ENCODE data around the gene HYKK. TPM values are rescaled to one million over a fixed set of nuclear protein-coding genes. Genes with fewer than 3 reads are reported as not detected.
"Not testable (repeated sequence)": the region's sequence is repeated elsewhere in the genome, so short reads cannot be mapped to it uniquely, and the experiment has no call there.

Gene HYKK
- total and polyA plus RNA-seq, 2 donors: 4.8 to 7.1 TPM

GRCh38 chr15:78524230-78524629 lies 16.9 kb downstream of the HYKK start:
- WGBS: 89% methylated on average over 5 of the region's 5 CpGs
- no peak overlapping the region for H3K4me3 ChIP-seq (ENCODE audit: low read depth, low read length)
- DNase-seq (ENCODE audit: extremely low spot score): no peak
- no peaks in the 10 kb centered on the region for H3K4me1 ChIP-seq (ENCODE audit: insufficient read depth)
- no peak overlapping the region for H3K27ac ChIP-seq (ENCODE audit: low read depth)
- H3K36me3 ChIP-seq (ENCODE audit: insufficient read depth): no peaks in the 10 kb centered on the region

- no peaks in the 10 kb centered on the region for H3K4me1 ChIP-seq (ENCODE audit: insufficient read depth)
- 88% methylated on average over 5 of the region's 5 CpGs for WGBS
- DNase-seq (ENCODE audit: extremely low spot score): no peak
Observed at GRCh38 chr15:78527325-78527724, 19.9 kb downstream of the HYKK start.

DNA sequence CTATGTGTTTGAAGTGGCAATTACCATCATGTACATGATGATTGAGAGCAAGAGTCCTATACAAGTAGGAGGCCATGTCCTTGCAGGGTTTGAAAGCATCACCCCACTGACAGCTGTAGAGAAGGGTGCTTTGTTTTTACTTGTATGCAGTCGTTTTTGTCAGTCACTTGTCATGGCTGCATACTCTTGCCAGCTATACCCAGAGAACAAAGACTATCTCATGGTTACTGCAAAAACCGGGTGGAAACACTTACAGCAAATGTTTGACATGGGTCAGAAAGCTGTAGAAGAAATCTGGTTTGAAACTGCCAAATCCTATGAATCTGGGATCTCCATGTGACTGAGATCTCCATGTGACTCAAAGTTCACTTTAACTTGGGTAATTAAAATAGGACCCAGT lies 26.0 kb downstream of the HYKK start:
- no peaks in the 10 kb centered on the region for H3K4me1 ChIP-seq (ENCODE audit: insufficient read depth)
- H3K36me3 ChIP-seq (ENCODE audit: insufficient read depth): no peaks in the 10 kb centered on the region
- 61% methylated on average over 2 of the region's 2 CpGs for WGBS
- H3K4me3 ChIP-seq (ENCODE audit: low read depth, low read length): no peak overlapping the region
- H3K27ac ChIP-seq (ENCODE audit: low read depth): no peak overlapping the region
- no peak for DNase-seq (ENCODE audit: extremely low spot score)

More at GRCh38 chr15:78527325-78527724, 19.9 kb downstream of the HYKK start:
- H3K36me3 ChIP-seq (ENCODE audit: insufficient read depth): no peaks in the 10 kb centered on the region
- H3K4me3 ChIP-seq (ENCODE audit: low read depth, low read length): no peak overlapping the region
- H3K27ac ChIP-seq (ENCODE audit: low read depth): no peak overlapping the region

DNA sequence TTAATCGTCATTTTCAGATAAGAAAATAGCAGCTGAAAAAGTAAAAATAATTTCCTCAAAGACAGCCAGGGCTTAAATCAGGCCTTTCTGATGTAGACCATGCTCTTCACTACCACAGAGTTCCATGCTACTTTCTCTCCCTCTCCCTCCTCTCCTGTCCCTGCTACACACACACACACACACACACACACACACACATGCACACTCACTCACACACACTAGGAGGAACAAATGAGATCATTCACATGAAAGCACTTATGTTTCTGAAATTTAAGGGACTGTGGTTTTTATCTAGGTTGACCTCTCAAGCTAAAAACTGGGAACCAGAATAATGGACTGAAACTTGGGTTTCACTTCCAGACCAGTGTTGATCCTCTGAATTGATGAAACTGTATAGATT lies 28.8 kb downstream of the HYKK start:
- Histone ChIP-seq H3K27ac (ENCODE audit: low read depth) (no peak overlapping the region), H3K4me3 (ENCODE audit: low read depth, low read length) (no peak overlapping the region), H3K36me3 (ENCODE audit: insufficient read depth) (no peaks in the 10 kb centered on the region), H3K4me1 (ENCODE audit: insufficient read depth) (no peaks in the 10 kb centered on the region)
- DNase-seq (ENCODE audit: extremely low spot score): no peak
- WGBS: 89% methylated on average over 1 of the region's 1 CpG

- DNase-seq (ENCODE audit: extremely low spot score): no peak
- no peaks in the 10 kb centered on the region for H3K36me3 ChIP-seq (ENCODE audit: insufficient read depth)
- WGBS: 64% methylated on average over 5 of the region's 5 CpGs
- peaks cover 2% of the 10 kb centered on the region for H3K4me1 ChIP-seq (ENCODE audit: insufficient read depth)
- no peak overlapping the region for H3K27ac ChIP-seq (ENCODE audit: low read depth)
- H3K4me3 ChIP-seq (ENCODE audit: low read depth, low read length): no peak overlapping the region
Observed at GRCh38 chr15:78537266-78537905, 30.0 kb downstream of the HYKK start.

DNA sequence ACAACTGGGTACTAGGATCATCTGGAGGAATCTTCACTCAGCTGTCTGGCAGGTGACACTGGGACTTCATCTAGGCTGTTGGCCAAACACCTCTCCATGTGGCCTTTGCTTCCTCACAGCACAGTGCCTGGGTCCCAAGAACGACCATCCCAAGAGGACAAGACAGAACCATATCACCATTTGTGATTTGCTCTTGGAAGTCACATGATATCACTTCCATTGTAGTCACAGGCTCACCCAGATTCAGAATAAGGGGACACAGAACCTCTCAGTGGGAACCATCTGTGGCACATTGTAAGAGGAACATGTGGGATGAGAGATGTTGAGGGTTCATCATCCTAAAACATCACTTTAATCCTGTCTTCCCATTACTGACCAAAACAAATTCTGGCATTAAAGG lies 31.0 kb downstream of the HYKK start:
- no peak overlapping the region for H3K27ac ChIP-seq (ENCODE audit: low read depth)
- H3K4me3 ChIP-seq (ENCODE audit: low read depth, low read length): no peak overlapping the region
- DNase-seq (ENCODE audit: extremely low spot score): no peak
- no peaks in the 10 kb centered on the region for H3K36me3 ChIP-seq (ENCODE audit: insufficient read depth)
- 76% methylated on average over 1 of the region's 1 CpG for WGBS
- H3K4me1 ChIP-seq (ENCODE audit: insufficient read depth): peaks cover 2% of the 10 kb centered on the region

GRCh38 chr15:78539464-78540140 lies 32.2 kb downstream of the HYKK start:
- peak overlapping the region; percentile 65 for H3K4me3 ChIP-seq (ENCODE audit: low read depth, low read length)
- H3K27ac ChIP-seq (ENCODE audit: low read depth); H3K36me3 ChIP-seq (ENCODE audit: insufficient read depth); H3K4me1 ChIP-seq (ENCODE audit: insufficient read depth): not testable (repeated sequence)
- DNase-seq (ENCODE audit: extremely low spot score): peak; percentile 11
- 70% methylated on average over 18 of the region's 18 CpGs for WGBS

- peak within 1 kb of the TSS; percentile 96 for H3K27ac ChIP-seq (ENCODE audit: low read depth)
- WGBS: under 1% methylated on average over 56 of the region's 56 CpGs
- H3K36me3 ChIP-seq (ENCODE audit: insufficient read depth): no peaks in the 10 kb centered on the region
- peaks cover 2% of the 10 kb centered on the region for H3K4me1 ChIP-seq (ENCODE audit: insufficient read depth)
- peak; percentile 81 for DNase-seq (ENCODE audit: extremely low spot score)
- H3K4me3 ChIP-seq (ENCODE audit: low read depth, low read length): peak within 1 kb of the TSS; percentile 65
Observed at GRCh38 chr15:78540141-78540870, 32.9 kb downstream of the HYKK start, which contains the start of gene PSMA4. TSS of gene PSMA4 (plus strand) at chr15:78540444. CDS start at chr15:78541928, 1,484 bp downstream.

DNA sequence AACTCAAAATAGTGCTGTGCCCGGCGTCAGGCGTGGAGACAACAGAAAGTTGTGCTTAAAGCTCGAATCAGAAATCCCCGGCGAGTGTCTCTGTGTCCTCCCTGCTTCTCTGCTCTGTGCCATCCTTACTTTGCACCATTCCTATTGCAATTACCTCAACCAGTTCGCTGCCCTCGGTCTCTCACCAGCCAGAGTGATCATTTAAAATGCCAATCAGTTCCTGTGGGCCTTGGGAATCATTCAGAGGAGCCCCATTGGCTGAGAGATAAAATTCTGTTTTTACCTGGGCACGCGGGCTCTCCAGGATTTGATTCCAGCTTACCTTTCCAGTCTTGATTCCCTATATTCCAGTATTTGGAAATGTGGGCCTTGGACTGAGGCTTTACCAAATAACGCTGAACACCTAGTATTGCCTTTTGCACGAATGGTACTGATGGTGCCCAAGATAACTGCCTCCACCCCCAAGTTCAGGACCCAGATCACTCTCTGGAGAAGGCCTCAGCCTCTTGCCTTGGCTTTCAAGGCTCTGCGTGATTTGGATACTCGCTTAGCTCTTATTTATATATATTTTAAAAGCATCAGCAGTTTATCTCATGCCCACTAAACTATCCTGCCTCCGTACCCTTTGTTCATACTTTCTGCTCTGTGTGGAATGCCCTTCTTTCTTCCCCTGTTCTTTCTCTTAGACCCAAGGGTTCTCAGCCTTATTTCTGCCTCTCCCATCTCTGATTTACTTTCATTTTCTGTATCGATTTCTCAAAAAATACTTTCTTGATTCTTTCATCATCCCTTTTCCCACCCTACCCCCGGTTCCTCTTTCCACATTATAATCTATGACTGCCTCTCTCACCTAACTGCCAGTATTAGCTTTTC lies 33.7 kb downstream of the HYKK start:
- DNase-seq (ENCODE audit: extremely low spot score): no peak
- Histone ChIP-seq H3K4me1 (ENCODE audit: insufficient read depth) (peaks cover 2% of the 10 kb centered on the region), H3K4me3 (ENCODE audit: low read depth, low read length) (peak overlapping the region; percentile 65), H3K36me3 (ENCODE audit: insufficient read depth) (peaks cover 3% of the 10 kb centered on the region), H3K27ac (ENCODE audit: low read depth) (peak overlapping the region; percentile 96)
- WGBS: 6% methylated on average over 17 of the region's 17 CpGs

DNA sequence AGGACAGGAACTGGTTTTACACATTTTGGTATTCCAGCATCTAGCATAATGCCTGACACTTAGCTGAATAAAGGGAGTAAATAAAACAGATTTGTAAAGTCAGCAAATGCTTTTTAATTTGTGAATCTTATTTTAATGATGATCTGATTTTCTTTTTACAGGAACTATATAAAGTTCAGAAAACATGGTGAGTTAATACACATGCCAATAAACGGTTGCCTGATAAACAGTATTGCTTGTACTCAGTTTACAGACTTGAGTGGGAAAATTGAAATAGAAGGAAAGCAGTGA lies 34.3 kb downstream of the HYKK start:
- no peak for DNase-seq (ENCODE audit: extremely low spot score)
- H3K4me1 ChIP-seq (ENCODE audit: insufficient read depth): peaks cover 2% of the 10 kb centered on the region
- no peak overlapping the region for H3K27ac ChIP-seq (ENCODE audit: low read depth)
- peaks cover 4% of the 10 kb centered on the region for H3K36me3 ChIP-seq (ENCODE audit: insufficient read depth)
- H3K4me3 ChIP-seq (ENCODE audit: low read depth, low read length): peak overlapping the region; percentile 65
- 26% methylated on average over 1 of the region's 1 CpG for WGBS

- no peak for DNase-seq (ENCODE audit: extremely low spot score)
Observed at GRCh38 chr15:78542647-78543046, 35.3 kb downstream of the HYKK start.

DNA sequence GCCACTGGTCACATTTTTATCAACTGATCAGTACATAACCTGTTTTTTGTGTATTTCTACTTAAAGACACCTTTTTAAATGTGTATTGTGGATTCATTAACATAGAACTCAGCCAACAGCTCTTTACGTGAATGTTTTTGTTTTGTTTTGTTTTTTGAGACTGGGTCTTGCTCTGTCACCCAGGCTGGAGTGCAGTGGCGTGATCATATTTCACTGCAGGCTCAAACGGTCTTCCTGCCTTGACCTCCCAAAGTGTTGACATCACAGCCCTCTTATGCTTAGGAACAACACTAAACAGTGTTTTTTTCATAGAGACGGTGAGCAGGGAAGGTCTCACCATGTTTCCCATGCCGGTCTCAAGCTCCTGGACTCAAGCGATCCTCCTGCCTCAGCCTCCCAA lies 42.8 kb downstream of the HYKK start:
- Histone ChIP-seq H3K36me3 (ENCODE audit: insufficient read depth) (peaks cover 7% of the 10 kb centered on the region), H3K4me1 (ENCODE audit: insufficient read depth) (no peaks in the 10 kb centered on the region), H3K4me3 (ENCODE audit: low read depth, low read length) (no peak overlapping the region), H3K27ac (ENCODE audit: low read depth) (no peak overlapping the region)
- 70% methylated on average over 6 of the region's 6 CpGs for WGBS
- no peak for DNase-seq (ENCODE audit: extremely low spot score)

More at GRCh38 chr15:78542647-78543046, 35.3 kb downstream of the HYKK start:
- Histone ChIP-seq H3K4me3 (ENCODE audit: low read depth, low read length) (no peak overlapping the region), H3K27ac (ENCODE audit: low read depth) (no peak overlapping the region), H3K36me3 (ENCODE audit: insufficient read depth) (peaks cover 4% of the 10 kb centered on the region), H3K4me1 (ENCODE audit: insufficient read depth) (peaks cover 2% of the 10 kb centered on the region)
- WGBS: 93% methylated on average over 3 of the region's 3 CpGs

DNA sequence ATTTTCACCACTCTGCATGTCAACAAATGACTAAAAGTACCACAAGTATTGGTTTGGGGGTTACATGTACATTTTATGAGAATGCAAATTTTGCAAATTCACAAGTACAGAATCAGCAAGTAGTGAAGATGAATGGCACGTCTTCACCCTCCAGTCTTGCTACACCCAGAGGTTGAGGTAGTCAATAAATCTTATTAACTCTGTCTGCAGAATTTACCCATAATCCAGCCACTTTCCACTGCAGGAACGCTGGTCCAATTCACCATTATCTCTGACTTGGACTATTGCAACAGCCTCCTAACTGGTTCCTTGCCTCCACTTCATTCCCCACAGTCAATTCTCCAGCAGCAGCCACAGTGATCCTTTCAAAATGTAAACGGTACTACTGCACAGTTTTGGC lies 43.4 kb downstream of the HYKK start:
- H3K27ac ChIP-seq (ENCODE audit: low read depth): no peak overlapping the region
- no peak overlapping the region for H3K4me3 ChIP-seq (ENCODE audit: low read depth, low read length)
- no peaks in the 10 kb centered on the region for H3K4me1 ChIP-seq (ENCODE audit: insufficient read depth)
- peaks cover 7% of the 10 kb centered on the region for H3K36me3 ChIP-seq (ENCODE audit: insufficient read depth)
- 67% methylated on average over 3 of the region's 3 CpGs for WGBS
- no peak for DNase-seq (ENCODE audit: extremely low spot score)

All from urinary bladder (tissue), 4 donors.